GM19467 (cell line): Measurements from ENCODE around the gene RAPGEF1.
A peak's percentile ranks its signal among the peaks of the same experiment; 100 is the strongest.
"Not testable (repeated sequence)": the region's sequence is repeated elsewhere in the genome, so short reads cannot be mapped to it uniquely, and the experiment has no call there.

ENCODE experiments used
- ATAC-seq: cut with Tn5 transposase; IDR thresholded peaks from one replicate; pipeline ENCODE4 v1.9.1; 2021; ENCODE audit warnings: mild to moderate bottlenecking, moderate library complexity; ENCODE audit not compliant: unreplicated experiment

The RAPGEF1 gene

DNA sequence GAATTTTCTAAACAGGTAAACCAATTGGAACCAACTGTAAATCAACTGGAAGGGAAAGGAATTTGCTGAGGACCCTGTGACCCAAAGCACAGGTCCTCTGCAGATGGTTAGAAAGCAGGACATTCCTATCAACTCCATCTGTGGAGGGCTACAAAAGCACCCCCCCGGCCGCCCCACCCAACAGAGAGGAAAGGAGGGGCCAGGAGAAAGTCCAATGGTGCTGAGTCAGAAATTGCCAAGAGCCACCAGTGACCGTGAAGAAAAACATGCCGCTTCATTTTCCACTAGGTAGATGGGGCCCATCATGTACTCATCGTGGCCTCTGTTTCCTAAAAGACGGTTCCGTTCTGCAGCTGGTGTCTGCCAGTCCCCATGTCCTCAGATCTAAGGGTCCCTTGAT lies 66.3 kb downstream of the RAPGEF1 start:
- no peak for ATAC-seq

DNA sequence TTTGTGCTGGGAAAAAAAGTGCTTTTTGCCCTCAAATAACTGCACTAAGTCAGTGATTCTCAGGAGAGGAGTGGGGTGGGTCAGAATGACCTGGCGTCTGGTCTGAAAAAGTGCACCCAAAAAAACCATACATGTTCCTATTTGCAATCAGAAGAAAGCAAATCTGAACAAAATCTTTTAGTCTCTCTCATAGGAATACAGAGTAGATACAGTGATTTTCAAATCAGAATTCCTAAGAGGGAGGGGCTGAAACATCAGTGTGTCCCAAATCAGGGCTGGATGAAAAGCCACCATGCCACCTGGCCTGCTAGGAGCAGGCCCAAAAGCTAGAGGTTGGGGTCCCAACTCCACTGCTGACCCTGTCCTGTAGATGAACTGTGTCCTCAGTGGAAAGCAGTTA lies 66.8 kb downstream of the RAPGEF1 start:
- ATAC-seq = no peak

DNA sequence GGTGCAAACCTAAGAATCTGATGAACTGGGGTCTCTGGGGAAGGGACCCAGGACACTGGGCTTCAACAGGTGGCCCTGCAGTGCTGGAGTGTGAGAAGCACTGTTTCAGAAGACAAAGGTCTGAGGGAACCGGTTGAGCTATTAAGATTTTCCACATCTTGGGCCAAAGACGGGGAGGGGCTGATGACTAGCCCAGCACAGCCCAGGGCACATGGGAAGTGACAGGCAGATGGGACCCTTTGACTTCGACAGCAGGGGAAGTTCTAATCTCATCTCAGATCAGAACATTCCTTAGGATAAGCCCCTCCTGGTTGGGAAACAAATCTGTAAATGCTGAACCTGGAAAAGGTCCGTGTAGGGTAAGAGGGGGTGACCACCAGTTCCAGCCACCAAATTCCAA lies 67.4 kb downstream of the RAPGEF1 start:
- ATAC-seq = no peak

DNA sequence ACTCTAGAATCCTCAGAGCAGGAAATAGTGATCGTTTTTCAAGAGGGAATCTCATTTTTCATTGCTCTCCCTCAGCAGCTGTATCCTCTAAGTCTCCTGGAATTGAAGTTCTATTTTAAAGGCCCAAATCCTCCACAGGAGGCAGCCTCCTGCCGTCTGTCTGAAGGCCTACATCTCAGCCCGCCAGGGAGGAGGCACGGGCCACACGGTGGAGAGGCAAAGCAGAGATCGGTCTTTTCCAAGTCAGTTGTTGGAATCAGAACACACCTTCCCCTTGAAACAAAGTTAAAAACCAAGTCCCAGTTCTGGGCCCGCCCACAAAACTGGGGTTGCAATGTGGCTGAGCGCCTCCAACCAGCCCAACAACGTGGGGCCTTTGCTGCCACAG lies 68.7 kb downstream of the RAPGEF1 start:
- no peak for ATAC-seq

DNA sequence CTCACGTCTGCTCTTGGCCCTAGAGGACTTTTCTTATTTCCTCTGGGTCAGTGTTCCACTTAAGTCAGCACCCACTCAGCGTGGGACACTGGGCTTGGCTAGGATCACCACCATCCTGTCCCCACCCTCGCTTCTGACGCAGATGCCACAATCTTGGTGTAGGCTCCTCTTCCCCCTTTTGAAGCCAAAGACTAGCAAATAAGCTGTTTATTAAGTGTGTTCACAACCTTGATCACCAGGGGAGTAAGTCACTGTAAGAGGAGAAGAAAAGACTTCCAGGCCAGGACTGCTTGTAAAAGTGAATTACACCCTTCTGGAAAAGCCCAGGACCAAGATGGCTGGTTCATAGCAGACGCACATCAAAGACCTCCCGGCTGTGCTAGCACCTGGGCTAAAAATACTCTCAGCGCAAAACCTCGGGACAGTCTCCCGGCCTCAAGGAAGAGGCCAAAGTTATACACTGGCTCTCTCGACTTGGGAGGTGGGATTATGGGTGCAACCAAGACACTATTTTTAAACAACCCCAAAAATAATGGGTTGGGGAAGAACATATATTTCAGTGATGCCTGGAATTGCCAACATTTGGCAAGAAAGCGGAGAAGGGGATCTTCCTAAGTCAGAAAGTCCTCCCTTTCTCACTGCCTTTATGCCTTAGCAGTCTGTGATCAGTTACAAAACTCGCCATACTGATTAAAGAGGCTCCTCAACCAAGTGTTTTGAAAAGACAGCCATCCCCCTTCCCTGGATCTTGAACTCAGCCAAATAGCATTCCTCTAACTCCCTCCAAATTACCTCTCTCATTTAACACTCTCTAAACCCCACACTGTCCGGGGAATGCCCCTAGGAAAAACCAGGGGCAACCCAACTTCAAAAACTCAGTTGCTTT lies 69.4 kb downstream of the RAPGEF1 start:
- ATAC-seq = no peak

DNA sequence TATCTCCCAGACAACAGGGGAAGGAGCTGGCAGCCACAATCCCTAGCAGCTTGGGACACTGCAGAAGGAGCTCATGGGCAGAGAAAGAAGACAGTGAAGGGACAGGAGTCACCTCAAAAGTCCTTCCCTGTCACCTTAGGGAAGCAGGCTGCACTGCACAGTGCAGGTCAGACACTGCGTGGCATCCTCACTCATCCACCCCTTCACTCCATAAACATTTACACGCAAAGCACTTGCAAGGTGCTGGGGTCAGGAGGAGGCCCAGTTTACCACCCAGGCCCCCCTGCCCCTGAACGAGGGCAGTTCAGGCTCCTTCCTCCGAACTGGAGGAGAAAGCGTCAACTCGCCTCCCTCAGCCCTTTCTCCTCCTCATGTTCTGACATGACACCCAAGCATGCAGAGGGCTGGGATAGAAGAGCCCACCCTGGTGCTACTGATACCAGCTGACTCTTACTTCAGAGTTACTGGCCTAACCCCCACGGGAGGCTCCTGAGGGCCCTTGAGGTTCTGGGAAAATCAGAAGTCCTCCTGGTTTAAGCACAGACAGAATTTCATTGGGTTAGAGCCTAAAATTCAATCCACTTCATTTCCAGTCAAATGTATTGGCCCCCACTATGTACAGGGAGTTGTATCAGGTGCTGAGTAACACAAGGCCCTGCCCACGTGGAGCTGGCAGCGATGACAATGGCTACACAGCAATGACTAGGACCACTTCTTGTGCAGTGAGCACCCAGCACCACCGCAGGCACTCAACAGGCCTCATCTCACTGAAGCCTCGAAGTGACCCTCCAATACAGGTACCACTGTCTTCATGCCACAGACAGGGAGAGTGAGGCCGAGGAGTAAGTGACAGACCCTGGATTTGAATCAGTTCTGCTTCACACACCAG lies 70.4 kb downstream of the RAPGEF1 start:
- ATAC-seq = no peak

DNA sequence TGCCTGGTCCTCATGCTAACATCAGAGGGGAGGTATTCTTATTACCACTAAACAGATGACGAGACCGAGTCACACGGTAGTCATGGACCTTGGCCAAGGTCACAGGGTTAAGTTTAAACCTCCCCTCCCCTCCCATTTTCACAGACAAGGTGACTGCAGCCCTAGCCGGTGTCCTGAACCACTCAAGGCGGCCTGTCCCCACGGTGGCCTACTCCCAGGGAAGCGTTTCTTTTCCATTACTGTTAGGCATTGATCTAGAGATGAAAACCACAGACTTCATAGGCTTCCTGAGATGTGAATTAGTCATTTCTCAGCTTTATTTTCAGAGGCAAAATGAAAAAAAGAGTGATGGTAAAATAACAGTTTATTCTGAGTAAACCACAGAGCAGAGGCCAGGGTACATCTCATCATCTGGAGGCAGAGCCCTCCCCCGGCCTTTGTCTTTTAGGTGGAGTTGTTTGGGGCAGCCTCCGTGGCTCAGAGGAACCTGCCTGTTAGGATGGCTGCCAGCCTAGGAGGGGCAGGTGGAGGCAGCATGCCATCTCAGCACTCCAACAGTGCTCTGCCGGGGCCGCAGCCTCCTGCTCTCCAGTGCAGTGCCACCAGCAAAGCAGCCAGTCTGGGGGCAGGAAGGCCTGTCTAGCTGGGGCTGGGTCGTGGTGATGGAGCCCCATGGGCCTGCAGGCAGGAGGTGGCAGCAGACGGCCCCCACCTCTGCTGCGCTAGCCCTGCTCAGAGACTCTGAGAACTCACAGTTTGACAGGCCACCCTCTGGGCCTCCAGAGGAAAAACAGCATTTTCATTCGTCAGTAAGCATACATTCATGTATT lies 71.2 kb downstream of the RAPGEF1 start:
- peak; percentile 39 for ATAC-seq

DNA sequence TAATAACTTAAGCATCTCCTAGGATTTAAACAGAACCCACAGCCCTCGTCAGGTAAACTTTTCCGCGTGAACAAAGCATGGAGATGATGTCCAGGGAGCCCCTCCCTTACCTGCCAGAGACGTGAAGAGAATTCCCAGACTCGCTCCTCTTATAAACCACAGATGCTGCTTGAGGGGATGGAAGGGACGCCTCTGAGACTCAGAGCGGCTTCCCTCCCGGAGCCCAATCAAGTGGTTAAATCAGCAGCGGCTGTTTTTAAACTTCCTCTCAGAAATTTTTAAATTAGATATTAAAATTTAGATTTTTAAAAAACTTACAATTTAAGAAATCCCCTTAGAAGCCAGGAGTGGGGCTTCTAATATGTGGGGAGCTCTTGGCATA lies 71.8 kb downstream of the RAPGEF1 start:
- no peak for ATAC-seq

DNA sequence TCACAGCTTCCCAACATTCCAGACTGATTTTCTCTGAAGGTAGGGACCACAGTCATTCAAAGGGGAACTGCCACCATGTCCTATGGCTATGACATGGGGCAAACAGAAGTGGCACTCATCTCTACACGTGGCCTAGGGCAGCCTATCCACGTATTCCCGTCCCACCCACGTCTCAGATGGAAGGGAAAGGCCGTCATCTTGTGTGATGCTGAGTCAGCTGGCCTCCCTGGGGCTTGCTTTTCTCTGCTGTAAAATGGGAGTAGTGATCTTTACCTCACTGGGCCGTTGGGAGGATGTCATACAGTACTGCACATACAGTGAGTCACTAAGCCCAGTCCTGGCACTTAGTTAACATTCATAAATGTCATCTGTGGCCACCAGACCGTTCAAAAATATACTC lies 72.3 kb downstream of the RAPGEF1 start:
- ATAC-seq = no peak

DNA sequence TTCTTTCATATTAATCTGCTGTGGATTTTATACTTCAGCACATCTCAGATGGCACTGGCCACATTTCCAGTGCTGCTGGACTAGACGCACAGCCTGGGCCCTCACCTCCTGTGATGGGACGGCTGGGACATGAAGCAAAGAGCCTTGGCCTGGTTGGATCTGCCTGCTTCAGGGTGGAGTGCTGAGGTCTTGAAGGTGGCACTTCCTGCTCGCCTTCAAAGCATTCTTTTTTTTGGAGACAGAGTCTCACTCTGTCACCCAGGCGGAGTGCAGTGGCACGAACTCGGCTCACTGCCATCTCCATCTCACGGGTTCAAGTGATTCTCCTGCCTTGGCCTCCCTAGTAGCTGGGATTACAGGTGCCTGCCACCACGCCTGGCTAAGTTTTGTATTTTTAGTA lies 73.1 kb downstream of the RAPGEF1 start:
- ATAC-seq = no peak

DNA sequence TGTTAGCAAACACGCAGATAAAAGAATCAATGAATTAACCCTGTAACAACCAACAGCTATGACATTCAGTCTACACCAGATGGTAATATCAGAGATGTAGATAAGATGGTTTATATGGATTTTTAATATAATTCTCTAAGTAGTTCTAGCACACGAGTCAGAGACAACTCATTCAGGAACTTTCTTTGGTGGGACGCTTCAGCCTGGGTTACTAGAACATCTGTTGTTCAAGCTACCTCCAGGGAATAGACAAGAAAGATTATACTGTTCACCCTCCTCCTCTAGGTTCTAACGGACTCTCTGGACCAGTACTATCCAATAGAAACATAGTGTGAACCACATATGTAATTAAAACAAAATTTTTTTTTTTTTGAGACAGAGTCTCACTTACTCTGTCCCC lies 73.8 kb downstream of the RAPGEF1 start:
- no peak for ATAC-seq

DNA sequence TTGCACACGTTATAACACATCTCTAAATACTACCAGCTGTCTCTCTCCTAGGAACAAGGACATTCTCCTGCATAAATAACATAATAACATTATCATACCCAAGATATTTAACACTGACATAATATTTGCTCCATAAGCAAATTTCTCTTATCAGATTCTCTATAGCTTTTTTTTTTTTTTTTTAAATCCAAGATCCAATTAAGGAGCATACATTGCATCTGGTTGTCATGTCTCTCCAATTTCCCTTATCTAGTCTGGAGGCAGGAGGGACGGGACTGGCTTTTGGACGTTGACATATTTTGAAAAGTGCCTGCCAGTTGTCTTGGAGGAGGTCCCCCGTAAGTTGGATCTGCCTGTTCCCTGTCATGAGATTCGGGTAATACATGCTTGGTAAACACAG lies 76.6 kb downstream of the RAPGEF1 start:
- no peak for ATAC-seq

DNA sequence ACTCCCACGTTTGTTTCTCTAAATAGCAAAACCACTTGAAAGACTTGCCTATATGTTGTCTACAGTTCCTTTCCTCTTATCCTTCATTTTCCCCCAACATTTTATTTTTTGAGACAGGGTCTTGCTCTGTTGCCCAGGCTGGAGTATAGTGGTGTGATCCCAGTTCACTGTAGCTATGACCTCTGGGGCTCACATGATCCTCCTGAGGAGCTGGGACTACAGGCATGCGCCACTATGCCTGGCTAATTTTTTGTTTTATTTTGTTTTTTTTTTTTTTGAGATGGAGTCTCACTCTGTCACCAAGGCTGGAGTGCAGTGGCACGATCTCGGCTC lies 77.6 kb downstream of the RAPGEF1 start:
- not testable (repeated sequence) for ATAC-seq

DNA sequence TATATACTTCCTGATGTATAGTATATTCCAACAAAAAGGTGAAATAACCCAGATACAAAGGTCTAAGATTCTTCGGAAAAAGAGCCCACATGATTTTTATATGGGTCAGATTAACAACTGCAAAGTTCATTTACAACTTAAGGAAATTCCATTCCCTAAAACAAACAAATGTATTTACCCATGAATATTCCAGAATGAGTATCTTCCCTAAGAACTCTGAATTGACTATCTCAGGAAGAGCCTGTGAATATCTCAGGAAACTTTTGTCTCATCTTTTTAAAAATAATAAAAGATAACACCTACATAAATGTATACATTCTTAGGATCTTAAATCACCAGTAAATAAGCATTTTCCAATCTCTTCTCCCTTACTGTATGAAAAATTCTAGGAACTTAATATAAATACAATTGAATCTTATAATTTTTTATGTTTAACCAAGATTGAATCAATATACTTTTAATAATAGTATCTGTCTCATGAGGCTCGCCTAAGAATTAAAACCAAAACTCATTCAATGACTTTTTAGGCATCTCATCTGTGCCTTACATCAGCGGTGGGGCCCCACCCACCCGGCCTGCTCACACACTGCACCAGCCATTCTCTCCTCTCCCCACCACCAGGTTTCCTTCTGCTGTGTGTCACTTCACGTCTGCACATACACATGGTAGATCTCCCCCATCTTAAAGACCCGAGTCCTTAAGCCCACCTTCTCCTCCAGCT lies 78.1 kb downstream of the RAPGEF1 start:
- no peak for ATAC-seq

DNA sequence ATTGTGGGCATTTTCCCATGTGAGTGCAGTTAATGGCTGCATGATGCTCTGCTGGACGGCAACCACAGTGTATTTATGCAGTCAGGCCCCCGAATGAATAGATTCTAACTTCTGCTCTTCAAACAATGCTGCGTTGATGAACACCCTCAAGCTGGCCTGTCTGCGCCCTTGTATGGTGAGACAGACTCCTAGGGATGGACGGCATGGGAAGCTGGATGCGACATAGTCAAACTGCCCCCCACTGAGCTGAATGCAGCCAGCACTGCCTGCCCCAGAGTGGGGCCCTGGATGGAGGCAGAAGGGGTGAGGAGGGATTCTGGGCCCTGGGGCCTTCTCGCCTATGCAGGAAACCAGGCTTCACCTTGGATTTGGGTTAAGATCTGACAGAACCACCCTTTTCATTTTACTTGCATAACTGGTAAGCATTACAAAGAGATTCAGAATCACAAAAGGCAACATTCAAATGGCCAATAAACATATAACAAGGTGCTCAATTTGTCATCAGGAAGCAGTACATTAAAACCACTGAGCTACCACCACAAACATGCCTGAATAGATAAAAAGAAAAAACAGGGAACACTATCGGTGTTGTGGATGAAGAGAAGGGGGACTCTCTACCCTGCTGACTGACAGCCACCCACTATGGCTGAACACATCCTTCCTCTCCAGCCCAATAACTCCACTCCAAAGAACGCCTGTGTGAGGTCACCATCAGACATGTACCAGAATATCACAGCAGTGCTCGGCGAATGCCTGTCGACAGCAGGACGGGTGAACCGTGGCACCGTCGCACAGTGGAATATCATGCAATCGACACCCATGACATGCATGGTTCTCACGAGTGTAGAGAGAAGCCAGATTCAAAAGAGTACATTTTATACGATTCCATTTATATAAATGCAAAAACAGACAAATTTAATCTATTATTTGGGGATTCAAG lies 79.1 kb downstream of the RAPGEF1 start:
- ATAC-seq = no peak

DNA sequence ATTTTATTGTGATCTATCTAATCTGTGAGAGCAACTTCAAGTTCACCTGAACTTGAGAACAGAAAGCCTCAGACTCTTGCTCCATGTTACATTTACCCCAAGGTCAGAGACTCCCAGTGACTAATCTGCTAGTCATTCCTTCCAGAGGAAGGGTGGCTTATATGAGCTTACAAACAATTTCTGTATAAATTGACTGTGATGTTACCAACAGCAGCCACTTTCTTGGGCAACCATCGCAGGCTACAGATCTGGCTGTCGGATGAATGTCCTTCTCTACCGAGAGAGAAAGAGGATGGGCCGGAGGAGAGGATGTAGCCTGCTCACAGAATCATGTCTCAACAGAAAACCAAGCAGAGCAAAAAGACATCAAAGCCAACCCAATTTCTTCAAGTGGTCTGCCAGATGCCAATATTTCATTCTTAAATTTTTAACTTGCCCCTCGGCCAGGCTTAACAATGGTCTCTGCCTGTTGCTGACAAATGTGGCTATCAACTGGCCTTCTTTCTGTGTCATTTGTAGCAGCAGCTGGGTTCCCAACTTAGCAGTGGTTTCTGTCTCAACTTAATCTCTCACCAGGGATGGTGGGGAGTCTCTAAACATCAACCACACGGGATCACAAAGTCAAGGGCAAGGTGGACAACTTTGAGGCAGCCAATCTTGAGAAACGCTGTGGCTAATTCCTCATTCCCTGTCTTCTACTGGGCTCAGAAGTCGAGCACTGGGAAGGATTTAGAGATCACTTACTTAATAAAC lies 81.3 kb downstream of the RAPGEF1 start:
- no peak for ATAC-seq

DNA sequence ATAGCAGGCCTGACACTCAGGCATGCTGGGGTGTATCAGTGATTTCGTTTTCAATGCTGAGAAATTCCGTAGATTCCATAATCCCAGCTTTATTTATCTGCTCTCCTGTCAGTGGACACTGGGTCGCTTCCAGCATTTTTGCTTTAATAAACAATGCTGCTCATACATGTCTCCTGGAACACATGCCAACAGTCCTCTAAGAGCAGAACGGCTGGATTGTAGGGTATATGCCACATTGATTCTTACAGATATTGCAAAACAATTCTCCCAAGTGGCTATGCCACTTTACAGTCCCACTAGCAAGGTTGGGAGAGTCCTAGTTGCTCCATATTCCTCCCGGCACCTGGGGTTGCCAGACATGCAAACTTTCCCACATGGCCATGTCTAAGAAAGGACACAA lies 81.9 kb downstream of the RAPGEF1 start:
- ATAC-seq = no peak

DNA sequence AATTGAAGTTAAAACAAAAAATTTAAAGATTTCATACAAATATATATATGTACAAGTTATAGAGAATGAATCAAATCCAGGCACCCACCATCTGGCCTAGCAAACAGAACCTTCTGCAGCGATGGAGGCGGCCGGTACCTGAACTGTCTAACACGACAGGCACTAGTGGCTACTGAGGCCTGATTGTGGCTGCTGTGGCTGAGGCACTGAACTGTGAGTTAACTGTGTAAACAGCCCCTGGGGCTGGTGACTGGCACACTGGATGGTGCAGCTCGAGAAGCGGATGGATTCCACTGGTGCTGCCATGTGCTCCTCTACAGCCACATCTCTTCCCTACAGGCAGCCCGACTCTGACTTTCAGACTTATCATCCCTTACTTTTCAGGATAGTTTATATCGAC lies 82.4 kb downstream of the RAPGEF1 start:
- ATAC-seq = no peak

DNA sequence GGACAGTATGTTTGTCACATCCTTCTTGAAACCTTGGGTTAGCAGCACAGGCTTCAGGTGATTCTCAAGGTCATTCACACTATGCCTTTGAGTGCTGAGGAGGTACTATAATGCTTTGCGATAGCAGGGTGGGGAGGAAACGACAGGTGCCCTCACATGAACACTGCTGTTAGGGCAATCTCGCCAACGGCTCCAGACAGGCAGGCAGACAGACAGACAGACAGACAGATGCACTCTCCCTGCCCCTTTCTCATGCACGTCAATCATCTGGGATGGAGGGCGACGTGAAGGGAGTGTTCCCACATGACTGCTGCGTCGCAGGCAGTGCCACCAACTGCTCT lies 82.9 kb downstream of the RAPGEF1 start:
- peak; percentile 13 for ATAC-seq
